Measurements from ENCODE around the gene KRT6B. TPM values are rescaled to one million over a fixed set of nuclear protein-coding genes. Genes with fewer than 3 reads are reported as not detected.

Gene KRT6B
- total and polyA plus RNA-seq, 2 donors (not counting 3 experiments of a cell fraction or from before 2014, with no cell fraction given): 0.03 TPM; not detected in 1

- H3K4me3 ChIP-seq (replicated peaks in 1 of 3; ENCODE audit: insufficient read depth in 1 of 3, low read depth in 1 of 3, low read length in 3 of 3): no peak overlapping the region
- BruUV-seq (replicated peaks): no TSS peak
- POLR2A ChIA-PET: no interaction called here
- H3K27ac ChIP-seq (ENCODE audit: insufficient read depth, low read depth, low read length): no peak overlapping the region
- peaks cover 0 to 5% of the 10 kb centered on the region in 2 experiments for H3K27me3 ChIP-seq (ENCODE audit: control insufficient read depth in 2 of 2, insufficient read depth in 2 of 2, low read length in 2 of 2)
- no peak overlapping the region for H3K4me2 ChIP-seq (ENCODE audit: insufficient read depth, low read length)
- FAIRE-seq (no peak), DNase-seq (ENCODE audit: low read depth, low spot score) (no peak)
- no peaks in the 10 kb centered on the region for H3K4me1 ChIP-seq (ENCODE audit: control insufficient read depth, extremely low read depth, insufficient read depth, low read length)
- H2AFZ ChIP-seq (ENCODE audit: low read depth, low read length): no peak overlapping the region
- intact Hi-C loops (cut with micrococcal nuclease) (no loop called here), dilution Hi-C loops (cut with MboI; ENCODE audit: extremely low pct_ligation_motif_present, low sequenced_read_pairs) (no loop called here)
- H3K36me3 ChIP-seq (ENCODE audit: control insufficient read depth in 2 of 2, extremely low read depth in 1 of 2, insufficient read depth in 2 of 2, low read length in 2 of 2): no peaks in the 10 kb centered on the region
- TF ChIP-seq POLR2AphosphoS5 (IDR thresholded peaks at IDR 0.05; ENCODE audit: insufficient read depth, low read depth, low read length) (no peak), MAX (IDR thresholded peaks at IDR 0.05; ENCODE audit: insufficient read depth, insufficient read length) (no peak), EZH2 (IDR thresholded peaks at IDR 0.05; ENCODE audit: borderline replicate concordance, low read depth, low read length, severe bottlenecking) (no peak), JUN (IDR thresholded peaks at IDR 0.05; ENCODE audit: borderline replicate concordance, insufficient read depth, insufficient read length, low read depth) (no peak), FOS (IDR thresholded peaks at IDR 0.05; ENCODE audit: borderline replicate concordance, insufficient read depth, low read length) (no peak), GATA2 (IDR thresholded peaks at IDR 0.05; ENCODE audit: insufficient read depth, insufficient read length, low read depth, low read length) (no peak), POLR2A (IDR thresholded peaks at IDR 0.05; ENCODE audit: low read depth, low read length) (no peak), CTCF (IDR thresholded peaks at IDR 0.05; ENCODE audit: extremely low read depth in 1 of 2, insufficient read depth in 1 of 2, low read depth in 1 of 2, low read length in 2 of 2) (no peak), MYC (IDR thresholded peaks at IDR 0.05; ENCODE audit: low read depth, low read length) (no peak)
- H3K9ac ChIP-seq (replicated peaks; ENCODE audit: extremely low read depth, insufficient read depth, low read length): no peak overlapping the region
- no peaks in the 10 kb centered on the region for H3K9me3 ChIP-seq (replicated peaks; ENCODE audit: control insufficient read depth, insufficient read depth, low read length)
- H4K20me1 ChIP-seq (replicated peaks; ENCODE audit: control insufficient read depth, extremely low read depth, insufficient read depth, low read length): no peaks in the 10 kb centered on the region
- CTCF ChIA-PET: interaction anchor here (1.1 to 1.3 kb wide), 3 partner anchors 12 to 469 kb away, joined by 4 to 6 read pairs (median 5); no protein-coding TSS in a partner anchor
- H3K79me2 ChIP-seq (ENCODE audit: control insufficient read depth, insufficient read depth, low read length): no peaks in the 10 kb centered on the region
- H3K9me1 ChIP-seq (replicated peaks; ENCODE audit: control insufficient read depth, extremely low read depth, insufficient read depth, low read length): no peaks in the 10 kb centered on the region
These were observed 50.4 kb downstream of the KRT6B start for GRCh38 chr12:52401526-52401925.
